ENCODE data around the gene GNG4. TPM values are rescaled to one million over a fixed set of nuclear protein-coding genes. Genes with fewer than 3 reads are reported as not detected.
"Not testable (repeated sequence)": the region's sequence is repeated elsewhere in the genome, so short reads cannot be mapped to it uniquely, and the experiment has no call there.

GNG4 gene
- total RNA-seq, 1 donor from 2014 or later = 0.60 TPM

DNA sequence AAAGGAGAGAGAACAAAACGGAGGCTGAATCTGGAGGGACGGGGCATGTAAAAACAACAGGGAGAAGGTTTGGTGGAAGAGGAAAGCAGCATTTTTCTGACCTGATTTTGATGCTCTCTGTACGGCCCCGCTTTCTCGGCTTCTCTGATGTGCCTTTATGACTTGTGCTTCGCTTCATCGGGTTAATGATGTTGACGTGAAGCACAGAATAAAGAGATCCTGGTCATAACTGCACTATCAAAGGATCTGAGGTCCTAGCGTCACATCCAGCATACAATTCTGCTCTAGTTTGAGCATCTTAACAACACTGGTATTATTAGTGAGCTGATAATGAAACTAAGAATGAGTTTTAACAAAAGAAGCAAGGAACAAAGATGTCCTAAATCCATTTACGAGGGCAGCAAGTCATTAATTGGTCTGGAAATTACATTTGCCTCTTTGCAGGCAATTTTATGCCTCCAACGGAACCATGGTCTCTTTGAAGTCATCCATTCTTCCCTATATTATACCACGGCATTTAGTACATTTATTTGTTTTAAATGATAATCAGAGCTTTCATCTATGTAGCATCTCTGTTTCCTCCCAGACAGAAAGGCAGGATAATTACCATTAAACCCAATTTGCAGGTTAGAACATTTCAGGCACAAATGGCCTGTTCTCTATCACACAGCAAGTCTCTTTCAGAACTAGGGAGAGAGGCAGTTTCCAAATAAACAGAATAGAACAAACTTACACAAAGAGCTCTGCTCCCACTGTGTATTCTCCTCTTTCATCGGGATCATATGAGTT lies 100.0 kb downstream of the GNG4 start:
- Mint-ChIP-seq H3K4me3 (ENCODE audit: unreplicated experiment) (no peak overlapping the region), H3K27ac (ENCODE audit: unreplicated experiment) (no peak overlapping the region), H3K36me3 (ENCODE audit: low read depth) (no peaks in the 10 kb centered on the region), H3K27me3 (ENCODE audit: low read depth) (peaks cover 2% of the 10 kb centered on the region), H3K9me3 (ENCODE audit: low read depth) (no peaks in the 10 kb centered on the region), H3K4me1 (ENCODE audit: low read depth) (no peaks in the 10 kb centered on the region)
- DNase-seq (ENCODE audit: low spot score) = no peak
- TF ChIP-seq, protein P1, sequence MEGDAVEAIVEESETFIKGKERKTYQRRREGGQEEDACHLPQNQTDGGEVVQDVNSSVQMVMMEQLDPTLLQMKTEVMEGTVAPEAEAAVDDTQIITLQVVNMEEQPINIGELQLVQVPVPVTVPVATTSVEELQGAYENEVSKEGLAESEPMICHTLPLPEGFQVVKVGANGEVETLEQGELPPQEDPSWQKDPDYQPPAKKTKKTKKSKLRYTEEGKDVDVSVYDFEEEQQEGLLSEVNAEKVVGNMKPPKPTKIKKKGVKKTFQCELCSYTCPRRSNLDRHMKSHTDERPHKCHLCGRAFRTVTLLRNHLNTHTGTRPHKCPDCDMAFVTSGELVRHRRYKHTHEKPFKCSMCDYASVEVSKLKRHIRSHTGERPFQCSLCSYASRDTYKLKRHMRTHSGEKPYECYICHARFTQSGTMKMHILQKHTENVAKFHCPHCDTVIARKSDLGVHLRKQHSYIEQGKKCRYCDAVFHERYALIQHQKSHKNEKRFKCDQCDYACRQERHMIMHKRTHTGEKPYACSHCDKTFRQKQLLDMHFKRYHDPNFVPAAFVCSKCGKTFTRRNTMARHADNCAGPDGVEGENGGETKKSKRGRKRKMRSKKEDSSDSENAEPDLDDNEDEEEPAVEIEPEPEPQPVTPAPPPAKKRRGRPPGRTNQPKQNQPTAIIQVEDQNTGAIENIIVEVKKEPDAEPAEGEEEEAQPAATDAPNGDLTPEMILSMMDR (IDR thresholded peaks at IDR 0.05) = no peak

- not testable (repeated sequence) for H3K4me1 Mint-ChIP-seq (ENCODE audit: low read depth); H3K36me3 Mint-ChIP-seq (ENCODE audit: low read depth); DNase-seq (ENCODE audit: low spot score); H3K4me3 Mint-ChIP-seq (ENCODE audit: unreplicated experiment); H3K27me3 Mint-ChIP-seq (ENCODE audit: low read depth); H3K9me3 Mint-ChIP-seq (ENCODE audit: low read depth); H3K27ac Mint-ChIP-seq (ENCODE audit: unreplicated experiment)
Observed at GRCh38 chr1:235546369-235547155, 103.0 kb downstream of the GNG4 start.

GRCh38 chr1:235545292-235545930 lies 104.2 kb downstream of the GNG4 start:
- H3K36me3 Mint-ChIP-seq (ENCODE audit: low read depth) = no peaks in the 10 kb centered on the region
- no peak overlapping the region for H3K4me3 Mint-ChIP-seq (ENCODE audit: unreplicated experiment)
- H3K9me3 Mint-ChIP-seq (ENCODE audit: low read depth) = no peaks in the 10 kb centered on the region
- TF ChIP-seq, protein P1 (IDR thresholded peaks at IDR 0.05) = no peak
- peaks cover 2% of the 10 kb centered on the region for H3K27me3 Mint-ChIP-seq (ENCODE audit: low read depth)
- H3K4me1 Mint-ChIP-seq (ENCODE audit: low read depth) = no peaks in the 10 kb centered on the region
- H3K27ac Mint-ChIP-seq (ENCODE audit: unreplicated experiment) = no peak overlapping the region
- DNase-seq (ENCODE audit: low spot score) = no peak

- H3K4me3 Mint-ChIP-seq (ENCODE audit: unreplicated experiment); H3K4me1 Mint-ChIP-seq (ENCODE audit: low read depth); H3K9me3 Mint-ChIP-seq (ENCODE audit: low read depth); H3K27me3 Mint-ChIP-seq (ENCODE audit: low read depth); H3K36me3 Mint-ChIP-seq (ENCODE audit: low read depth); H3K27ac Mint-ChIP-seq (ENCODE audit: unreplicated experiment); DNase-seq (ENCODE audit: low spot score): not testable (repeated sequence)
Observed at GRCh38 chr1:235542845-235543244, 106.7 kb downstream of the GNG4 start.

DNA sequence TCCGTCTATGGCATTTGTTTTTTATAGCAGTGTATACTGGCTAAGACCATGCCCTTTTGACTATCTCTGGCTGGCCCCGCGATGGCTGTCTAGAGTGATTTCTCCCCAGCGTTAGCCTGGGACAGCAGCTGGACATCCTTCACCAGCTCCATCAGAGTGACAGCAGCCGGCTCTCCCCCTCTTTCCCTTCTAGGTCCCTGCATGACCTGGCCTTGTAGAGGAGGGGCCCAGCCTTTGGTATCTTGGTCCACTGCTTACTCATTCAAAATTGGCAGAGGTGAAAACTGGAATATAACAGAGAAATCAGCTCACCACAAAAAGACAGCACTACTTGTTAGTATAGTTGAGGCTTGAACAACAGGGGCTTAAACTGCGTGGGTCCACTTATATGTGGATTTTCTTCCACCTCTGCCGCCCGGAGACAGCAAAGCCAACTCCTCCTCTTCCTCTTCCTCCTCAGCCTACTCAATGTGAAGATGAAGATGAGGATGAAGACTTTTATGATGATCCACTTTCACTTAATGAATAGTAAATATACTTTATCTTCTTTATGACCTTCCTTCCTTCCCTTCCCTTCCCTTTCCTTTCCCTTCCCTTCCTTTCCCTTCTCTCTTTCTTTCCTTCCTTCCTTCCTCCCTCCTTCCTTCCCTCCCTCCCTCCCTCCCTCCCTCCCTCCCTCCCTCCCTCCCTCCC lies 116.0 kb downstream of the GNG4 start:
- Mint-ChIP-seq H3K4me1 (ENCODE audit: low read depth) (peaks cover 7% of the 10 kb centered on the region), H3K4me3 (ENCODE audit: unreplicated experiment) (no peak overlapping the region), H3K36me3 (ENCODE audit: low read depth) (no peaks in the 10 kb centered on the region), H3K9me3 (ENCODE audit: low read depth) (peaks cover 3% of the 10 kb centered on the region), H3K27ac (ENCODE audit: unreplicated experiment) (no peak overlapping the region), H3K27me3 (ENCODE audit: low read depth) (no peaks in the 10 kb centered on the region)
- DNase-seq (ENCODE audit: low spot score) = no peak
- TF ChIP-seq, protein P1 (IDR thresholded peaks at IDR 0.05) = no peak

DNA sequence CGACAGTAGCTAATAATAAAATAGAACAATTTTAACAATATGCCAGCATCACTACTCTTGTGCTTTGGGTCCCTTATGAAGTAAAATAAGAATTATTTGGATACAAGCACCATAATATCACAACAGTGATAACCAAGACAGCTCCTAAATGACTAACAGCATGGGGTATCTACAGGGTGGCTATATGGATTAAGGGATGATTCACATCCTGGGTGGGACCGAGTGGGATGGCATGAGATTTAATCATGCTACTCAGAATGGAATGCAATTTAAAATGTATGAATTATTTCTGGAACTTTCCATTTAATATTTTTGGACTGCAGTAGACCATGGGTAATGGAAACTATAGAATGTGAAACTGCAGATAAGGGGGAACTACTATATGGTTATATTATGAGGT lies 117.2 kb downstream of the GNG4 start:
- H3K27ac Mint-ChIP-seq (ENCODE audit: unreplicated experiment) = peak overlapping the region; percentile 0
- H3K4me1 Mint-ChIP-seq (ENCODE audit: low read depth) = peaks cover 7% of the 10 kb centered on the region
- peaks cover 3% of the 10 kb centered on the region for H3K9me3 Mint-ChIP-seq (ENCODE audit: low read depth)
- H3K27me3 Mint-ChIP-seq (ENCODE audit: low read depth) = no peaks in the 10 kb centered on the region
- TF ChIP-seq, protein P1 (IDR thresholded peaks at IDR 0.05) = no peak
- H3K36me3 Mint-ChIP-seq (ENCODE audit: low read depth) = no peaks in the 10 kb centered on the region
- H3K4me3 Mint-ChIP-seq (ENCODE audit: unreplicated experiment) = no peak overlapping the region
- no peak for DNase-seq (ENCODE audit: low spot score)
